ENCODE measurements around the gene GTF2F2.
"Not testable (repeated sequence)": the region's sequence is repeated elsewhere in the genome, so short reads cannot be mapped to it uniquely, and the experiment has no call there.

GTF2F2 gene

DNA sequence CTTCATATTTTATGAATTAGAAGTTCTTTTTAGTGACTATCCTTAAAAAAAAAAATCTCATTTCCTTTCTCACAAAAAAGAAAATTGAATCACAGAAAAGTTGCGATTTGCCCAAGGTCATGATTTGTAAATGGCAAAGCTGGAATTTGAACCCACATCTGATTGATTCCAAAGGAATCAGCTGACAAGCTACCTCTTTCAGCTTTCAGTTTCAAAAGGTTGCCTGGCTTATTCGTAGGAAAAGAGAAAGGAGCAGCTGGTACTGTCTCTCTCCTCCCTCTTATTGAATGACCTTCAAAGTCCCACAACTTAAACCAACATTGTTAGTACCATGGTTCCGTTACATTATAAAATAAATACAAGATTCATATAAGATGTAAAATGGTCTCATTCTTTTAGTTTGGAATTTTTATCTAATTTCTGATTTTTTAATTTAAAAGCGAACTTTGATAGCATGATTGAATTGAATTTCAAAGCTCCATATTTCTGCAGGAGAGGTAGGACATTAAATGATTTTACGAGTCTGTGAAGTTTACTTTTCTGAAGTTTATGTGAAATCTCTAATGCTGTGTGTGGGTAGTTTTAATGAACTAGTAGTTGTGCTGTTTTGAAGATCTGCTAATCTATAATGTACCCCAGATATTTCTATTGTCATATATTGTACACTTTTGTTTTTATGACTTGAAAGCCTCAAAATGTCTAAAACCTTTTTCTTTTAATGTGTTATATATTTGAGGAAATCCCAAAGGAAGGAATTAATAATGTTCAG is 99.0 kb downstream of the GTF2F2 start:
- ATAC-seq, result no peak

DNA sequence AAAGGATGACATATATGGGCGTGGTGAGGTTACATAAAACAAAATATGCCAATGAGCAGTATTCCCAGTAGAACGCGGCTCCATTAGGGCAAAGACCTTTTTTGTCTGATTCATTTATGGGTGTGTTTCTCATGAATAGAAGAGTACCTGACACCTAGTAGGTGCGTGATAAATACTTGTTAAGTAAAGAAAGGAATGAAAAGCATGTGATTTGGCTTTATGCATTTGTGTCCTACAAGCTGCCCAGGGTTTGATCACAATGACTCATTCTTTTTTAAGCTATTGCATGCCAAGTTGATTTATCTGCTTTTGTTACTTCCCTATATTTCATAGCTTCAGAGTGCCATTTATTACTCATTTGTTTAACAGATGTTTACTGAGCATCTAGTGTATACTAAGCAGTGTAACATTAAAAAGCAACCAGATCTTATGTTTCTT is 99.6 kb downstream of the GTF2F2 start:
- peak in 1 of 2 donors; percentile 27 for ATAC-seq

- no peak for ATAC-seq
Measured at GRCh38 chr13:45220403-45220802, 100.1 kb downstream of the GTF2F2 start.

- no peak for ATAC-seq
Measured at GRCh38 chr13:45222516-45222915, 102.2 kb downstream of the GTF2F2 start.

- ATAC-seq, result no peak
Measured at GRCh38 chr13:45222919-45223318, 102.6 kb downstream of the GTF2F2 start.

GRCh38 chr13:45224176-45224575 is 103.9 kb downstream of the GTF2F2 start:
- ATAC-seq, result no peak

DNA sequence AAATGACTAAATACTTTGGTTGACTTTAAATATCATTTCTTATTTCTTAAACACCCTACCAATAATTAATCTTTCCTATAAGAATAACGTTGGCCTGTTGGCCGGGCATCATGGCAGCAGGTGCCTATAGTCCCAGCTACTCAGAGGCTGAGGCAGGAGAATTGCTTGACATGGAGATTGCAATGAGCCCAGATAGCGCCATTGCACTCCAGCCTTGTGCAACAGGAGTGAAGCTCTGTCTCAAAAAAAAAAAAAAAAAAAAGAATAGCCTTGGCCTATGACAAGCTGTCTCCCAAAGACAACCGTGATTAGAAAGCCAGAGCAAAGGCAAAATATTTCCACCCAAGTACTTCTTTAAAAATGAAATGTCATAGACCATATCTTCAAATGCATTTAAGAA is 105.1 kb downstream of the GTF2F2 start:
- no peak for ATAC-seq

GRCh38 chr13:45226024-45226423 is 105.7 kb downstream of the GTF2F2 start:
- no peak for ATAC-seq

GRCh38 chr13:45228002-45228401 is 107.7 kb downstream of the GTF2F2 start:
- no peak for ATAC-seq

- no peak for ATAC-seq
Measured at GRCh38 chr13:45229172-45229571, 108.9 kb downstream of the GTF2F2 start.

GRCh38 chr13:45231305-45231704 is 111.0 kb downstream of the GTF2F2 start:
- ATAC-seq, result no peak

DNA sequence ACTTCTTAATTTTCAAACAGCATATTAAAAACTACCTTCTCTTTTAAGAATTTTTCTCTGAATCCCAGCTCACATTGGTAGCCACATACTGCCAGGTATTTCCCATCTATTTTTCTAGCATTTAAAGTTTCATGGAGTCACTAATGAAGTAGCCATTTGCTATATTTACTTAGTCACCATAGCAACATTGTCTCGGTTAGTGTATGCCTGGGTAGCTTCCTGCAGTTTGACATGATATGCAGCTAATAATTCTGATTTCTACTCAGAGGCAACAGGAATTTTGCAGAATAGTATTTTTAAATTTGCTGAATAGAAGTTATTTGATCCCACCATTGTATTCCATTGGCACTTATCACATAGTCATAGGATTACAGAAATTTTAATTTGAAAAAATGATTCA is 111.4 kb downstream of the GTF2F2 start:
- ATAC-seq, result no peak

DNA sequence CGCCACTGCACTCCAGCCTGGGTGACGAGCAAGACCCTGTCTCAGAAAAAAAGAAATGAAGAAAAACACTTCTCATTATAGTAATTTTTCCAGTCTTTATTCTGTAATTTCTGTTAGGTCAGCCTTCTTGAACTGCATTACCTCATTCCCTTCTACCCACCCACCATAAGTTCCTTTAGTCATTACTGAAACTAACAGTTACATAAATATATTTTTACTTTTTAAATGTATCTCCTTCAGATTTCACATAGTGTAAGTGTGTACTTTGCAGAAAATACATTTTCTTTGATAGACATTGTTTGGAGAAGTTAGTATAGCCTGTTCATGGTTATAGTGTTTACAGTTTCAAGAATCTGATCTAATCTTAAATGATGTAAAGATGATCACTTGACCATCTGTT is 112.3 kb downstream of the GTF2F2 start:
- no peak for ATAC-seq

GRCh38 chr13:45238945-45239795 is 118.9 kb downstream of the GTF2F2 start:
- ATAC-seq, result no peak

DNA sequence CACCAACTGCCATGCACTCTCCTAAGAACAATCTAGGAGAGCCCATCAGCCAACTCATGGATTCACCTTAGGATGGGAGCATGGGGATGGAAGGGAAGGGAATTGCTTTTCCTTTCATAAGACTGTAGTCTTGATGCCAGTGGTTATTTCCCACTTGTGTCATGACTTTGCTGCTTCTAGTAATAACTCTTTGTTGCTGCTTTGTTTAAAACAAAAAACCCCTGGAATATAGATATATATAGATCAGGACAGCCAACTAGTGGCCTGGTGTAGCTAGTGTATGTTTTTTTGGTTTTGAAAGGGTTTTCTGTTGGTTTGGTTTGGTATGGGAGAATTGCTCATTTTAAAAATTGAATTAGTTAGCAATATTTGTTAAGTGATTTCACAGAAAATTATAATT is 119.8 kb downstream of the GTF2F2 start:
- no peak for ATAC-seq

DNA sequence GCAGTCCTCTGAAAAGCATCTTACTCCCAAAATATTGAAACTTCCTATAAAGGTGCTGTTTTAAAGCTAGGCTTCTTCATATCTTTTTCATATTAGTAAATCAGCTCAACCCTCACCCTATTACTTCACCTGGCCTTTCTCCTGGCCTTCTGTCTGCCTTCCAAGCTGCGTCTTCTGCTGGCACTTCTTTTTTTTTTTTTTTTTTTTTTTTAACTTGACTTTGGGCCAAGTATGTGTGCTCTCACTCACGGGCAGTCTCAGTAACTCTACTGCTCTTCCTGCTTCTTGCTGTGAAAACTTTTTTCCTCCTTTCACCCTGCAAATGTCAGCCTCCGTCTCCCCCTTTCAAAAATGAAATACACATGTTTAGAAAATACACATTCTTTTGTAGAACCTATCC is 121.8 kb downstream of the GTF2F2 start:
- no peak for ATAC-seq

DNA sequence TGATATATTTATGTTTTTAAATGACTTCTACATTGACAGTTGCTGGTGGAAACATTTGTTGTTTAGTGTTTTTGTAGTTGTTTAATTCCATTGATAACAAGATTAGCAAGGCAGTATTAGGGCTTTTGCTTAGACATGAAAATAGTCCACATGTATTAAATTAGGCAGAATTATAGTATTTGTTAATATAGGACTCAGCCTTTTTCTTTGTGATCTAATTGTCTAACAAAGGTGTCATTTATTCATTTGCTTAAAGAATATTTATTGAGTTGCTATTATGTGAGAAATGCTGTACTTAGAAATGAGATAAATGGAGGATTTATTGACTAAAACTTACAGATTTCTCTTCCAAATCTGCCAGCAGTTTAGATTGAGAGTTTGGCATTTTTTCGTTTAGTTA is 122.2 kb downstream of the GTF2F2 start:
- ATAC-seq, result no peak

DNA sequence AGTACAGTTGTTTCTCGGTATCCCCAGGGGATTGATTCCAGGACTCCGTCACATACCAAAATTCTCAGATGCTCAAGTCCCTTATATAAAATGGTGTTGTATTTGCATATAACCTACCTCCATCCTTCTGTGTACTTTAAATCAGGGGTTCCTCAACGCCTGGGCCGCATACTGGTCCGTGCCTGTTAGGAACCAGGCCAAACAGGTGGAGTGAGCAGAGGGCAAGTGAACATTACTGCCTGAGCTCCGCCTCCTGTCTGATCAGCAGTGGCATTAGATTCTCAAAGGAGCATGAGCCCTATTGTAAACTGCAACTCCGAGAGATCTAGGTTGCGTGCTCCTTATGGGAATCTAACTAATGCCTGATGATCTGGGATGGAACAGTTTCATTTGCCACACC is 122.8 kb downstream of the GTF2F2 start:
- ATAC-seq, result no peak

GRCh38 chr13:45244736-45245135 is 124.4 kb downstream of the GTF2F2 start:
- ATAC-seq, result not testable (repeated sequence)

- no peak for ATAC-seq
Measured at GRCh38 chr13:45249662-45250061, 129.4 kb downstream of the GTF2F2 start.

- no peak for ATAC-seq
Measured at GRCh38 chr13:45254396-45254795, 134.1 kb downstream of the GTF2F2 start.

DNA sequence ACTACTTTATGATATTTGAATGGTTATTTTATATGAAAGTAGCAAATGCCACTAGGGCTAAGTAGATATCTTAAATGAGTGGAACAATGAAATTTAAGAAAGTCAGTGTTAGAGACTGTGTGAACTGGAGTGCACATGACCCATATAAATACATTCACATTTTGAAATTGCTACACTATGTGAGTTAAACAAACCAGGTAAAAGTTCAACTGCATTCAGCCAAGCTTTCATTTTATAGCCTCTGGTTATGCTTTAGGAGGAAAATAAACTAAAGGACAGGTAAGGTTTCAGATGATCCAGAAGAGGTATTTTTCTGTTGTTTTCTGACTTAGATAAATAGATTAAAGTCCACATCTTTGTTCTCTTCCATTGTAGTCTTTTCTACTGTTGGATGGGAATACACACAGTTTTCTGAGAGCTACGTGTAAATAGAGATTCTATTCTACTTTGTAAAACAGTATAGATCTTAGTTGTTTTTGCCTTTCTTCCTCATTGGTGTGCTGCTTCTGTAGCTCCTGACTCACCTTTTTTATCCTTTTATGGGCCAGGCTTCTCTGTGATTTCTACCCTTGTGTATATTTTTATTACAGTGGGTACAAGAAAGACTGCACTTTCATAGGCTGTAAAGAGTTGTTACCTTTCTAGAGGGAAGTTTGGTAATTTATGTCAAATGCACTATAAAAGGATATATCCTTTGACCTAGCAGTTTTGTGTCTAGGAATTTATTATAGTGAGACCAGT is 135.1 kb downstream of the GTF2F2 start:
- no peak for ATAC-seq

GRCh38 chr13:45256254-45256653 is 135.9 kb downstream of the GTF2F2 start:
- ATAC-seq, result peak; percentile 55 to 62

Data from activated CD4-positive, CD25-positive, alpha-beta regulatory T cell treated with anti-CD3 and anti-CD28 coated beads, Interleukin-2, amount 50 U/mL, for 24 hours (primary cell).